Measurements from ENCODE around the gene MEGF11. TPM values are rescaled to one million over a fixed set of nuclear protein-coding genes. Genes with fewer than 3 reads are reported as not detected.

The MEGF11 gene
- total RNA-seq, 1 donor from 2014 or later: 0.77 TPM

DNA sequence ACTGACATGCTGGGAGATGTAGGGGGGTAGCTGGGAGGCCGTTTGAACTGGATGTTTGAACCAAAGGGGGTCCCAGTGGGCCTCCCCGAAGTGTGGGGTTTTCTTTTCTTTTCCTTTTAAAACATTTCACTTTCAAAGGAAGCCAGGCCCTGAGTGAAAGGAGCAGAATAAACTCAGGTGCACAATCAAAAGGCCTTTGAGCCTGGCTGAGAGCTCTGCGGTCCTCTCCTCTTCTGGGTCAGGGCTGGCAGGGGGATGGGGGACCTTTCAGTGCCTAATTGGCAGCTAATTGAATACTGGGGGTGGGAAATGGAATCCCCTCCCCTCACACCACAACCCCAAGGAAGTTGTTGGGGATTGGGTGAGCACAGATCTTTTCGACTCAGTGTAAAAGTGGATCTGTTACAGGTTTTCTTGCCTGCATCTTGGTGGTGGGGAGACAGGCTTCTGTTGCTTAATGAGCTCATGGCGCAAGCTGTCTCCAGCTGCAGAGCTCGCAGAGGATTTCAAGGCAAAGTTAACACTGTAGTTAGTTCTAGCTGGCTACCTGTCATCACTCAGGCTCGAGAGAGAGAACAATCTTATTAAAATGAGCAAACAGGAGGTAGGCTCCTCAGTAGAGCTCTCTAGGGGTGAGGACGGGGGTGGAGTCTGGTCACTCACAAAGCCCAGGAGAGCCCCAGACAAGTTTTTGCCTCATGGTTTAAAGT, 251.7 kb downstream of the MEGF11 start:
- H3K4me1 Mint-ChIP-seq (ENCODE audit: unreplicated experiment): no peaks in the 10 kb centered on the region
- H3K27me3 Mint-ChIP-seq (ENCODE audit: unreplicated experiment): peaks cover 8% of the 10 kb centered on the region
- TF ChIP-seq, protein P1, sequence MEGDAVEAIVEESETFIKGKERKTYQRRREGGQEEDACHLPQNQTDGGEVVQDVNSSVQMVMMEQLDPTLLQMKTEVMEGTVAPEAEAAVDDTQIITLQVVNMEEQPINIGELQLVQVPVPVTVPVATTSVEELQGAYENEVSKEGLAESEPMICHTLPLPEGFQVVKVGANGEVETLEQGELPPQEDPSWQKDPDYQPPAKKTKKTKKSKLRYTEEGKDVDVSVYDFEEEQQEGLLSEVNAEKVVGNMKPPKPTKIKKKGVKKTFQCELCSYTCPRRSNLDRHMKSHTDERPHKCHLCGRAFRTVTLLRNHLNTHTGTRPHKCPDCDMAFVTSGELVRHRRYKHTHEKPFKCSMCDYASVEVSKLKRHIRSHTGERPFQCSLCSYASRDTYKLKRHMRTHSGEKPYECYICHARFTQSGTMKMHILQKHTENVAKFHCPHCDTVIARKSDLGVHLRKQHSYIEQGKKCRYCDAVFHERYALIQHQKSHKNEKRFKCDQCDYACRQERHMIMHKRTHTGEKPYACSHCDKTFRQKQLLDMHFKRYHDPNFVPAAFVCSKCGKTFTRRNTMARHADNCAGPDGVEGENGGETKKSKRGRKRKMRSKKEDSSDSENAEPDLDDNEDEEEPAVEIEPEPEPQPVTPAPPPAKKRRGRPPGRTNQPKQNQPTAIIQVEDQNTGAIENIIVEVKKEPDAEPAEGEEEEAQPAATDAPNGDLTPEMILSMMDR (IDR thresholded peaks at IDR 0.05; ENCODE audit: unreplicated experiment): no peak
- no peaks in the 10 kb centered on the region for H3K9me3 Mint-ChIP-seq (ENCODE audit: unreplicated experiment)
- no peaks in the 10 kb centered on the region for H3K36me3 Mint-ChIP-seq (ENCODE audit: low read depth, unreplicated experiment)
- no peak overlapping the region for H3K27ac Mint-ChIP-seq (ENCODE audit: unreplicated experiment)
- no peak overlapping the region for H3K4me3 Mint-ChIP-seq (ENCODE audit: unreplicated experiment)
- DNase-seq (ENCODE audit: low spot score): no peak

DNA sequence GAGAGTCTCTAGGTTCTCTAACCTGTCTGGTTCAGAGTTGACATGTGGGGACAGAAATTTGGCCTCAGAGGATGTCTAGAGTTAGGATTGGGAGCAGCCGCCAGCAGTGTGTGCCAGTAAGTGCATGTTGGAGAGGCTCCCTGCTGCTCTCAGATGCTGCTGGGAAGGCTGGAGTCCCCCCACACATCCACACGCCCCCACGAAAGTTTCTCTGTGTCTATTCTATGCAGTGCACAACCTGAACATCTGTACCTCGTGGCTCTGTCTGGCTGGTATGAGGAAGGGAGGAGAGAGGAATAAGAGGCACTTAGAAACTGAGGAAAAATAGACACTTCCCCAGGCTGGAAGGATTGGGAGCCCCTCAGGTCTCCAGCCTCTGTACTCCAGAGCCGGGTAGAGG, 252.5 kb downstream of the MEGF11 start:
- Mint-ChIP-seq H3K4me1 (ENCODE audit: unreplicated experiment) (no peaks in the 10 kb centered on the region), H3K36me3 (ENCODE audit: low read depth, unreplicated experiment) (no peaks in the 10 kb centered on the region), H3K27me3 (ENCODE audit: unreplicated experiment) (peaks cover 8% of the 10 kb centered on the region), H3K4me3 (ENCODE audit: unreplicated experiment) (no peak overlapping the region), H3K27ac (ENCODE audit: unreplicated experiment) (no peak overlapping the region), H3K9me3 (ENCODE audit: unreplicated experiment) (no peaks in the 10 kb centered on the region)
- no peak for DNase-seq (ENCODE audit: low spot score)
- TF ChIP-seq, protein P1 (IDR thresholded peaks at IDR 0.05; ENCODE audit: unreplicated experiment): no peak

DNA sequence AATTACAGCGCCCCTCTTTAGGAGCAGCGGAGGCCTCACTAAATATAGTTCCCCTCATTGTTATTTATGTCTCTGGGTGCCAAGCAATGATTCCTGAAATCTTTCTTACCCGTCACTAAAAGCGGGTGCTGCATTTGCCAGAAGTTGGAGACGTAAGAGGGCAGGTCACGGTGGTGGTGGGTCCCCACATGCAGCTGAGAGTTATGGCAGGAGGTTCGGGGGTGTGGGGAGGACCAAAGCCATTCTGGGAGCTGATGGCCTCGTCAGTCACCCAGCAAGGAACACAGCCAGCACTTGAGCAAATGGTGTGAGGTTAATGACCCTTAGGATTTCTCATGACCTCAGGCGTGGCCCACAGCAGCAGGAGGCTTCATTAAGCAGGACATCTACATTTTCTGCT, 255.1 kb downstream of the MEGF11 start:
- DNase-seq (ENCODE audit: low spot score): no peak
- TF ChIP-seq, protein P1 (IDR thresholded peaks at IDR 0.05; ENCODE audit: unreplicated experiment): no peak
- no peak overlapping the region for H3K27ac Mint-ChIP-seq (ENCODE audit: unreplicated experiment)
- H3K4me3 Mint-ChIP-seq (ENCODE audit: unreplicated experiment): no peak overlapping the region
- H3K27me3 Mint-ChIP-seq (ENCODE audit: unreplicated experiment): peaks cover 12% of the 10 kb centered on the region
- no peaks in the 10 kb centered on the region for H3K36me3 Mint-ChIP-seq (ENCODE audit: low read depth, unreplicated experiment)
- no peaks in the 10 kb centered on the region for H3K4me1 Mint-ChIP-seq (ENCODE audit: unreplicated experiment)
- no peaks in the 10 kb centered on the region for H3K9me3 Mint-ChIP-seq (ENCODE audit: unreplicated experiment)

DNA sequence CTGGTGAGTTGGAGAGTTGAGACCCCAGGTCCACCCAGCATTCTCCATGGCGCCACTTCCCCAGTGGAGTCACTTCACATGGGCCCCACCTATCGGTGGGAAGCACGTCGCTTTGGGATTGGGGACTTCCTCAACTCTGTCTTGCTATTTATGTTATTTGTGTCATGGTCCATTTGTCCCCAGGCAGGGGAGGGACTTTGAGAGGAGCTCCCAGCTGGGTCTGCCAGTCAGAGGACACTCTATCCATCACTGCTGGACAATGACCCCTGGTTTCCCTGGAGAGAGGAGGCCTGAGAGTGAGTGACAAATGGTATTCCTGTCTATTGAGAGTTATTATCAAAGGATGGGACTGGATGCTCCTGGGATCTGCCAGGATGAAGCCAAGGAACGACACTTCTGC, 256.6 kb downstream of the MEGF11 start:
- DNase-seq (ENCODE audit: low spot score): no peak
- no peak overlapping the region for H3K4me3 Mint-ChIP-seq (ENCODE audit: unreplicated experiment)
- H3K27me3 Mint-ChIP-seq (ENCODE audit: unreplicated experiment): peaks cover 8% of the 10 kb centered on the region
- H3K36me3 Mint-ChIP-seq (ENCODE audit: low read depth, unreplicated experiment): no peaks in the 10 kb centered on the region
- H3K27ac Mint-ChIP-seq (ENCODE audit: unreplicated experiment): no peak overlapping the region
- TF ChIP-seq, protein P1 (IDR thresholded peaks at IDR 0.05; ENCODE audit: unreplicated experiment): no peak
- H3K9me3 Mint-ChIP-seq (ENCODE audit: unreplicated experiment): no peaks in the 10 kb centered on the region
- no peaks in the 10 kb centered on the region for H3K4me1 Mint-ChIP-seq (ENCODE audit: unreplicated experiment)

DNA sequence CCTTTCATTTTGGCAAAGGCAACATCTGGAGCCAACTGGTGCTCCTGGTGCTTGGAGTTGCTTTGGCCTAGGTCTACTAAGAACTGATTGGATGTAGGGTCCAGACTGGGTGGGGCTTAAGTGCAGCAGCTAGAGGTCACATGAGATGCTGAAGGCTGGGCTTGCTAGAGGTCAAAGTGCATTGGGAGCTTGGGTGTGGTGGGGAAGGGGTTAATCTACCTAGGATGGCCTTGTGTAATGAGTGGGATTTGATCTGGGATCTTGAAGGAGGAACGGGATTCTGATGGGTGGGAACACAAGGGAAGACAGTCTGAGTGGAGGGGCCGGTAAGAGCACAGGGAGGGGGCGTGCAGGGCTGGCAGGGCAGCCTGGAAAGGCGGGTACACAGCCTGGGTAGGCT, 258.7 kb downstream of the MEGF11 start:
- no peak for DNase-seq (ENCODE audit: low spot score)
- no peak overlapping the region for H3K27ac Mint-ChIP-seq (ENCODE audit: unreplicated experiment)
- H3K27me3 Mint-ChIP-seq (ENCODE audit: unreplicated experiment): peaks cover 6% of the 10 kb centered on the region
- no peaks in the 10 kb centered on the region for H3K36me3 Mint-ChIP-seq (ENCODE audit: low read depth, unreplicated experiment)
- TF ChIP-seq, protein P1 (IDR thresholded peaks at IDR 0.05; ENCODE audit: unreplicated experiment): no peak
- H3K4me3 Mint-ChIP-seq (ENCODE audit: unreplicated experiment): no peak overlapping the region
- H3K4me1 Mint-ChIP-seq (ENCODE audit: unreplicated experiment): no peaks in the 10 kb centered on the region
- no peaks in the 10 kb centered on the region for H3K9me3 Mint-ChIP-seq (ENCODE audit: unreplicated experiment)
